K562 (cell line): Measurements from ENCODE around the gene NPNT. TPM values are rescaled to one million over a fixed set of nuclear protein-coding genes. Genes with fewer than 3 reads are reported as not detected.

ENCODE experiments used
- ATAC-seq: fragments of 200-7000 bp; cut with Tn5 transposase; 3 replicates; pipeline ENCODE4 v1.9.1; 2020; ENCODE audit warnings: moderate library complexity
- BruUV-seq: library from RNA; stranded (reverse); fragments of 400-500 nt; replicated peaks from 2 replicates; lab custom pipeline; 2021; lab: Mats Ljungman, UMichigan
- CTCF ChIA-PET: fragments of 300-600 bp; formaldehyde crosslinking; extraction: SDS; loops from one replicate; lab custom pipeline; 2021; ENCODE audit warnings: low intra/inter-chr PET ratio; lab: Yijun Ruan, JAX
- POLR2A ChIA-PET: fragments of 300-600, 350-650 bp; sonication (Branson Sonifier 250); formaldehyde crosslinking; extraction: SDS; loops from one replicate; lab custom pipeline; 2021; ENCODE audit warnings: antibody characterized with exemption, inconsistent platforms; lab: Yijun Ruan, JAX
- DNase-seq, 4 experiments: peaks; one replicate each; pipeline versions ENCODE4 v3.0.0 to v3.0.0-alpha.2; 2011 to 2018; ENCODE audit warnings: low spot score in 3 of 4, mixed read lengths in 3 of 4; ENCODE audit errors: extremely low read depth in 1 of 4
- FAIRE-seq: peaks from 2 replicates; lab custom pipeline; 2011; peaks lifted over from hg19 to GRCh38; lab: Jason Lieb, UNC
- H2AFZ ChIP-seq: 2 replicates; pipeline ENCODE4 v1.6.0; 2011; ENCODE audit warnings: low read depth, low read length, control low read depth, inconsistent platforms
- H3K27ac ChIP-seq: fragments of 200-600 bp; 3 replicates; pipeline ENCODE4 v1.8.0; 2011; ENCODE audit warnings: low read depth, mild to moderate bottlenecking, control low read depth, inconsistent platforms, low read length, moderate library complexity, mixed read lengths; ENCODE audit errors: extremely low read depth
- H3K27me3 ChIP-seq, 2 experiments: fragments of 300-600 bp in 1 of 2; 2 replicates in 1 of 2; 3 replicates in 1 of 2; pipeline versions ENCODE4 v1.6.0 to v1.8.0; 2011; ENCODE audit warnings: inconsistent platforms in 2 of 2, low read length in 2 of 2, mild to moderate bottlenecking in 1 of 2, mixed read lengths in 1 of 2, moderate library complexity in 1 of 2; ENCODE audit not compliant: control insufficient read depth in 2 of 2, insufficient read depth in 2 of 2
- H3K36me3 ChIP-seq: fragments of 300-600 bp; 3 replicates; pipeline ENCODE4 v1.8.0; 2011; ENCODE audit warnings: mild to moderate bottlenecking, low read length, inconsistent platforms; ENCODE audit not compliant: control insufficient read depth, insufficient read depth
- H3K4me1 ChIP-seq, 2 experiments: fragments of 200-600 bp in 1 of 2; replicated peaks in 1 of 2; 2 replicates in 1 of 2; 3 replicates in 1 of 2; pipeline versions ENCODE4 v1.5.1 to v1.8.0; 2011; ENCODE audit warnings: inconsistent platforms in 2 of 2, low read length in 2 of 2, mild to moderate bottlenecking in 1 of 2, mixed read lengths in 1 of 2, moderate library complexity in 1 of 2; ENCODE audit not compliant: control insufficient read depth in 2 of 2, insufficient read depth in 2 of 2
- H3K4me2 ChIP-seq: 2 replicates; pipeline ENCODE4 v1.6.1; 2011; ENCODE audit warnings: low read length, control low read depth, inconsistent platforms, mixed read lengths; ENCODE audit not compliant: insufficient read depth
- H3K4me3 ChIP-seq: fragments of 200-600 bp; sonication (generic), shearing (Covaris generic); 2 replicates; pipeline ENCODE4 v1.5.1; 2016; ENCODE audit warnings: control low read depth, inconsistent platforms
- H3K79me2 ChIP-seq: fragments of 200-600 bp; 3 replicates; pipeline ENCODE4 v1.8.0; 2011; ENCODE audit warnings: low read length, inconsistent platforms; ENCODE audit not compliant: control insufficient read depth, insufficient read depth
- H3K9ac ChIP-seq, 2 experiments: 2 replicates each; pipeline versions ENCODE4 v1.6.0 to v1.6.1; 2011; ENCODE audit warnings: low read depth in 2 of 2, low read length in 2 of 2, control low read depth in 1 of 2, inconsistent platforms in 1 of 2, mild to moderate bottlenecking in 1 of 2, mixed read lengths in 1 of 2; ENCODE audit not compliant: insufficient read depth in 1 of 2
- H3K9me1 ChIP-seq: one replicate; pipeline ENCODE4 v1.6.0; 2011; ENCODE audit warnings: inconsistent platforms, mild to moderate bottlenecking, low read length, moderate library complexity; ENCODE audit not compliant: control insufficient read depth, insufficient read depth
- H3K9me3 ChIP-seq: replicated peaks from 2 replicates; pipeline ENCODE4 v1.5.1; 2011; ENCODE audit warnings: low read depth, low read length, inconsistent platforms; ENCODE audit not compliant: control insufficient read depth, insufficient read depth
- H4K20me1 ChIP-seq: replicated peaks from 2 replicates; pipeline ENCODE4 v1.6.1; 2011; ENCODE audit warnings: low read length, inconsistent platforms, mixed read lengths; ENCODE audit not compliant: control insufficient read depth, insufficient read depth
- CBX3 ChIP-seq, 2 experiments: IDR thresholded peaks; 1 replicate in 1 of 2; 2 replicates in 1 of 2; pipeline ENCODE4 v1.6.1; 2012; ENCODE audit warnings: inconsistent platforms in 2 of 2, low read length in 2 of 2, borderline replicate concordance in 1 of 2, control low read depth in 1 of 2
- FOXA1 ChIP-seq: fragments of 450-650 bp; IDR thresholded peaks from 2 replicates; pipeline ENCODE4 v1.6.1; 2016; ENCODE audit warnings: mild to moderate bottlenecking, borderline replicate concordance
- FOXJ3 ChIP-seq: sonication (generic); formaldehyde crosslinking; IDR thresholded peaks from 2 replicates; pipeline ENCODE4 v1.4.0; 2020; ENCODE audit warnings: mild to moderate bottlenecking, missing genetic modification reagents
- HMG20A ChIP-seq: fragments of 450-650 bp; formaldehyde crosslinking; conservative IDR thresholded peaks from 2 replicates; pipeline ENCODE4 v1.4.0; 2020; ENCODE audit warnings: mild to moderate bottlenecking, mixed read lengths
- HNRNPK ChIP-seq: fragments of 200-400 bp; formaldehyde crosslinking; IDR thresholded peaks from one replicate; pipeline ENCODE4 v1.6.1; 2018; ENCODE audit warnings: mild to moderate bottlenecking, low read depth, low read length; ENCODE audit not compliant: poor library complexity, severe bottlenecking
- RHOXF2B ChIP-seq: fragments of 250-450 bp; sonication (Bioruptor Pico); conservative IDR thresholded peaks from 2 replicates; pipeline ENCODE4 v1.5.1; 2021
- ZNF212 ChIP-seq: fragments of 450-650 bp; formaldehyde crosslinking; IDR thresholded peaks from 2 replicates; pipeline ENCODE4 v1.4.0; 2020; ENCODE audit warnings: mild to moderate bottlenecking
- ZNF507 ChIP-seq: conservative IDR thresholded peaks from 2 replicates; pipeline ENCODE4 v1.6.1; 2017; ENCODE audit warnings: missing genetic modification characterization, missing compliant biosample characterization
- ZNF780A ChIP-seq: fragments of 250-450 bp; sonication (Bioruptor Pico); IDR thresholded peaks from 2 replicates; pipeline ENCODE4 v1.5.0; 2021; ENCODE audit warnings: mild to moderate bottlenecking
- ZZZ3 ChIP-seq: fragments of 450-650 bp; IDR thresholded peaks from 2 replicates; pipeline ENCODE4 v1.6.1; 2016; ENCODE audit warnings: antibody characterized with exemption, mild to moderate bottlenecking, moderate library complexity
- WGBS: fragments of 100-300 bp; shearing (Covaris generic); methylation state at CpG from one replicate; pipeline ENCODE4 v1.1.6; 2016; ENCODE audit warnings: low coverage, mixed read lengths; ENCODE audit not compliant: insufficient coverage; ENCODE audit errors: missing lambda C conversion rate; 5-methylcytosine and 5-hydroxymethylcytosine counted together
- in situ Hi-C: fragments of 300-500 bp; cut with MboI; formaldehyde crosslinking; loops from 4 replicates; pipeline ENCODE4 v1.15.0; 2018; ENCODE audit warnings: inconsistent platforms, mixed read lengths
- intact Hi-C: fragments of 100-400 bp; cut with micrococcal nuclease; formaldehyde crosslinking; loops from 2 replicates; pipeline ENCODE4 v1.14.2; 2022
- polyA plus RNA-seq, 8 experiments: library from polyadenylated mRNA; depleted of rRNA in 4 of 8; stranded (reverse) in 5 of 8; unstranded in 3 of 8; fragments of >200 nt; fragmentation: Nextera tagmentation in 2 of 8; fragmentation: Illumina TruSeq in 1 of 8; extraction: Ambion mirVana in 2 of 8; extraction: Trizol in 1 of 8; gene quantifications; 2 replicates each; pipeline versions ENCODE4 v1.2.1 to v1.2.3, GENCODE V29; 2011 to 2014; ENCODE audit warnings: inconsistent platforms in 1 of 8, missing spikeins in 1 of 8
- total RNA-seq, 7 experiments: library from RNA; depleted of rRNA in 6 of 7; stranded (reverse); fragments of >200 nt in 6 of 7; fragmentation: Illumina TruSeq in 2 of 7; extraction: Trizol in 2 of 7; gene quantifications; 2 replicates each; pipeline versions ENCODE4 v1.2.1 to v1.2.3, GENCODE V29; 2011 to 2021; ENCODE audit warnings: low replicate concordance in 1 of 7

Gene NPNT
- total and polyA plus RNA-seq, 9 of the 15 experiments (the other 6 are each of a cell fraction or from before 2014, with no cell fraction given) = 0.22 TPM; not detected in 8

DNA sequence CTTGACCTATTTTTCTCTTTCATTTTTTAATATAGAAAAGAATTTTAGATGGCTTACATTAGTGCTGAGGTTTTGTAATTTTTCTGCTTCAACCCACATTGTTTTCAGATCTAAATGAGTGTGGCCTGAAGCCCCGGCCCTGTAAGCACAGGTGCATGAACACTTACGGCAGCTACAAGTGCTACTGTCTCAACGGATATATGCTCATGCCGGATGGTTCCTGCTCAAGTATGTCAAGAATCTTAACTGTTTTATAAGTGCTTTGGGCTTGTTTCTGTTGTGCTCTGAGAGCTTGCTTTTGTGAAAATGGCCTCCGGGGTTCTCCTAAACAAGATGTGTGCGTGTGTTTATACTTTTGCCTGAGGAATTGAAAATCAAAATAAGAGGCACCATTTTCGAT, 41.6 kb downstream of the NPNT start:
- intact Hi-C loops = no loop called here
- peaks cover 2 to 4% of the 10 kb centered on the region in 2 experiments; a peak in 2 of 5 replicates for H3K27me3 ChIP-seq
- no peaks in the 10 kb centered on the region for H3K9me3 ChIP-seq
- DNase-seq (no peak), ATAC-seq (no peak), FAIRE-seq (no peak)
- ChIA-PET POLR2A (no interaction called here), CTCF (no interaction called here)
- no peaks in the 10 kb centered on the region for H3K79me2 ChIP-seq
- H3K9me1 ChIP-seq = no peaks in the 10 kb centered on the region
- TF ChIP-seq FOXA1 (no peak), ZZZ3 (no peak), RHOXF2B (CRISPR knock-in tag) (no peak), HNRNPK (no peak), ZNF780A (CRISPR knock-in tag) (no peak), ZNF212 (CRISPR knock-in tag) (no peak), CBX3 (IDR thresholded peaks at IDR 0.05; ENCODE audit: borderline replicate concordance in 1 of 2, low read length in 2 of 2) (no peak), HMG20A (CRISPR knock-in tag) (no peak), FOXJ3 (CRISPR knock-in tag) (no peak), ZNF507 (tag) (no peak)
- no peaks in the 10 kb centered on the region for H4K20me1 ChIP-seq
- no peak overlapping the region for H2AFZ ChIP-seq
- H3K36me3 ChIP-seq = no peaks in the 10 kb centered on the region
- in situ Hi-C loops = no loop called here
- 14% methylated on average over 7 of the region's 7 CpGs for WGBS
- H3K4me3 ChIP-seq = no peak overlapping the region
- no peak overlapping the region for H3K27ac ChIP-seq
- BruUV-seq = no TSS peak
- H3K4me2 ChIP-seq = no peak overlapping the region
- H3K9ac ChIP-seq = no peak overlapping the region
- no peaks in the 10 kb centered on the region for H3K4me1 ChIP-seq
